ENCODE measurements around the gene KRT82.
A peak's percentile ranks its signal among the peaks of the same experiment; 100 is the strongest.
"Not testable (repeated sequence)": the region's sequence is repeated elsewhere in the genome, so short reads cannot be mapped to it uniquely, and the experiment has no call there.

KRT82 gene

GRCh38 chr12:52356762-52357580 lies 49.2 kb downstream of the KRT82 start:
- no peak for DNase-seq

GRCh38 chr12:52356031-52356761 lies 49.9 kb downstream of the KRT82 start:
- DNase-seq = no peak

- DNase-seq = no peak
Measured at GRCh38 chr12:52355176-52355575, 51.0 kb downstream of the KRT82 start.

- DNase-seq = no peak
Measured at GRCh38 chr12:52354200-52354599, 51.9 kb downstream of the KRT82 start.

- no peak for DNase-seq
Measured at GRCh38 chr12:52353766-52354165, 52.4 kb downstream of the KRT82 start.

GRCh38 chr12:52352951-52353350 lies 53.2 kb downstream of the KRT82 start:
- DNase-seq = no peak

- peak; percentile 70 for DNase-seq
Measured at GRCh38 chr12:52351196-52352059, 54.7 kb downstream of the KRT82 start.

GRCh38 chr12:52350786-52351185 lies 55.3 kb downstream of the KRT82 start:
- no peak for DNase-seq

- no peak for DNase-seq
Measured at GRCh38 chr12:52350021-52350620, 56.0 kb downstream of the KRT82 start.

GRCh38 chr12:52349196-52349595 lies 56.9 kb downstream of the KRT82 start:
- no peak for DNase-seq

GRCh38 chr12:52347551-52348510 lies 58.3 kb downstream of the KRT82 start:
- DNase-seq = no peak

- no peak for DNase-seq
Measured at GRCh38 chr12:52347016-52347415, 59.1 kb downstream of the KRT82 start.

- no peak for DNase-seq
Measured at GRCh38 chr12:52346593-52346992, 59.5 kb downstream of the KRT82 start.

- DNase-seq = not testable (repeated sequence)
Measured at GRCh38 chr12:52345041-52345440, 61.1 kb downstream of the KRT82 start.

GRCh38 chr12:52344111-52344510 lies 62.0 kb downstream of the KRT82 start:
- DNase-seq = no peak
